ENCODE data around the gene TRIM37.

The TRIM37 gene

GRCh38 chr17:59108400-59109102 lies 1.9 kb upstream of the TRIM37 start:
- Histone ChIP-seq H3K4me3 (ENCODE audit: low read depth, low read length) (no peak overlapping the region), H3K9me3 (ENCODE audit: control insufficient read depth, insufficient read depth, low read depth, low read length) (no peaks in the 10 kb centered on the region), H3K27ac (ENCODE audit: extremely low read depth, low read depth, low read length) (no peak overlapping the region), H3K4me1 (ENCODE audit: control insufficient read depth, insufficient read depth, low read length) (no peaks in the 10 kb centered on the region), H3K36me3 (ENCODE audit: control insufficient read depth in 2 of 2, insufficient read depth in 1 of 2, low read length in 2 of 2) (peaks cover 22 to 30% of the 10 kb centered on the region in 2 experiments)
- TF ChIP-seq ZFHX2 (tag by site-specific recombination; conservative IDR thresholded peaks at IDR 0.05): no peak
- TF ChIP-seq HOXA7 (CRISPR knock-in tag; IDR thresholded peaks at IDR 0.05; ENCODE audit: borderline replicate concordance): no peak
- no peak for TF ChIP-seq ZNF114 (tag by site-specific recombination; IDR thresholded peaks at IDR 0.05)
- TF ChIP-seq ZNF18 (tag by site-specific recombination; IDR thresholded peaks at IDR 0.05): peak; percentile 70
- peak; percentile 19; the same call in 1 of the 2 replicates for TF ChIP-seq ZBTB44 (tag by site-specific recombination; IDR thresholded peaks at IDR 0.05)
- TF ChIP-seq ZNF660 (tag by site-specific recombination; IDR thresholded peaks at IDR 0.05): 0 out of 2 replicates have a peak, but pooled peaks have one; percentile 31
- TF ChIP-seq ZNF133 (tag by site-specific recombination; IDR thresholded peaks at IDR 0.05): no peak
- TF ChIP-seq ZBTB17 (tag by site-specific recombination; IDR thresholded peaks at IDR 0.05): peak; percentile 10; the same call in 1 of the 2 replicates
- TF ChIP-seq ZNF768 (tag by site-specific recombination; IDR thresholded peaks at IDR 0.05): no peak
- TF ChIP-seq ZNF394 (tag by site-specific recombination; IDR thresholded peaks at IDR 0.05; ENCODE audit: borderline replicate concordance): 0 out of 2 replicates have a peak, but pooled peaks have one; percentile 15
- no peak for TF ChIP-seq ZNF112 (tag by site-specific recombination; IDR thresholded peaks at IDR 0.05)
- TF ChIP-seq SCRT2 (tag by site-specific recombination; IDR thresholded peaks at IDR 0.05): no peak
- TF ChIP-seq ZNF211 (tag by site-specific recombination; IDR thresholded peaks at IDR 0.05; ENCODE audit: low read depth): no peak
- no peak for TF ChIP-seq TSHZ1 (tag by site-specific recombination; IDR thresholded peaks at IDR 0.05; ENCODE audit: borderline replicate concordance)
- TF ChIP-seq ZNF121 (tag by site-specific recombination; IDR thresholded peaks at IDR 0.05): peak; percentile 89
- TF ChIP-seq ZNF600 (tag by site-specific recombination; IDR thresholded peaks at IDR 0.05): 0 out of 2 replicates have a peak, but pooled peaks have one; percentile 22
- CTCF ChIA-PET: interaction anchor here (0.5 to 0.7 kb wide), 3 partner anchors 10 to 398 kb away, joined by 3 to 4 read pairs (median 3); no protein-coding TSS in a partner anchor
- POLR2A ChIA-PET: interaction anchor here (0.7 to 1.4 kb wide), 2 partner anchors 22 to 47 kb away, joined by 3 to 4 read pairs; partner anchors contain the start of genes PRR11 and SKA2

- ChIA-PET POLR2A (interaction anchor here (0.5 to 4.6 kb wide), 15 partner anchors 11 to 691 kb away, joined by 3 to 68 read pairs (median 4); partner anchors contain the start of genes GDPD1, PRR11, SKA2 and SMG8), CTCF (interaction anchor here (1.1 to 1.3 kb wide), 2 partner anchors 12 to 32 kb away, joined by 5 to 6 read pairs; no protein-coding TSS in a partner anchor)
- Histone ChIP-seq H3K4me3 (ENCODE audit: low read depth, low read length) (peak overlapping the region; percentile 83), H3K27ac (ENCODE audit: extremely low read depth, low read depth, low read length) (peak overlapping the region; percentile 87), H3K9me3 (ENCODE audit: control insufficient read depth, insufficient read depth, low read depth, low read length) (no peaks in the 10 kb centered on the region), H3K4me1 (ENCODE audit: control insufficient read depth, insufficient read depth, low read length) (no peaks in the 10 kb centered on the region), H3K36me3 (ENCODE audit: control insufficient read depth in 2 of 2, insufficient read depth in 1 of 2, low read length in 2 of 2) (peaks cover 27 to 34% of the 10 kb centered on the region in 2 experiments)
- TF ChIP-seq ZNF2 (tag by site-specific recombination; IDR thresholded peaks at IDR 0.05) (peak; percentile 79; the same call in 1 of the 2 replicates), ZNF423 (tag by site-specific recombination; IDR thresholded peaks at IDR 0.05) (0 out of 2 replicates have a peak, but pooled peaks have one; percentile 24), ZNF777 (tag by site-specific recombination; IDR thresholded peaks at IDR 0.05; ENCODE audit: borderline replicate concordance) (no peak), ZNF558 (tag by site-specific recombination; IDR thresholded peaks at IDR 0.05) (peak; percentile 58; the same call in 1 of the 2 replicates), ZNF600 (tag by site-specific recombination; IDR thresholded peaks at IDR 0.05) (0 out of 2 replicates have a peak, but pooled peaks have one; percentile 3), ZNF335 (tag by site-specific recombination; conservative IDR thresholded peaks at IDR 0.05) (peak; percentile 26), PRDM1 (tag by site-specific recombination; IDR thresholded peaks at IDR 0.05) (0 out of 2 replicates have a peak, but pooled peaks have one; percentile 47), ZNF366 (tag by site-specific recombination; conservative IDR thresholded peaks at IDR 0.05) (peak; percentile 43; the same call in 1 of the 2 replicates), ZNF18 (tag by site-specific recombination; IDR thresholded peaks at IDR 0.05) (peak; percentile 84)
Observed at GRCh38 chr17:59107306-59107670, 608 bp upstream of the TRIM37 start.
